ENCODE results near the gene CCDC102A.
"Not testable (repeated sequence)": the region's sequence is repeated elsewhere in the genome, so short reads cannot be mapped to it uniquely, and the experiment has no call there.

Gene CCDC102A

DNA sequence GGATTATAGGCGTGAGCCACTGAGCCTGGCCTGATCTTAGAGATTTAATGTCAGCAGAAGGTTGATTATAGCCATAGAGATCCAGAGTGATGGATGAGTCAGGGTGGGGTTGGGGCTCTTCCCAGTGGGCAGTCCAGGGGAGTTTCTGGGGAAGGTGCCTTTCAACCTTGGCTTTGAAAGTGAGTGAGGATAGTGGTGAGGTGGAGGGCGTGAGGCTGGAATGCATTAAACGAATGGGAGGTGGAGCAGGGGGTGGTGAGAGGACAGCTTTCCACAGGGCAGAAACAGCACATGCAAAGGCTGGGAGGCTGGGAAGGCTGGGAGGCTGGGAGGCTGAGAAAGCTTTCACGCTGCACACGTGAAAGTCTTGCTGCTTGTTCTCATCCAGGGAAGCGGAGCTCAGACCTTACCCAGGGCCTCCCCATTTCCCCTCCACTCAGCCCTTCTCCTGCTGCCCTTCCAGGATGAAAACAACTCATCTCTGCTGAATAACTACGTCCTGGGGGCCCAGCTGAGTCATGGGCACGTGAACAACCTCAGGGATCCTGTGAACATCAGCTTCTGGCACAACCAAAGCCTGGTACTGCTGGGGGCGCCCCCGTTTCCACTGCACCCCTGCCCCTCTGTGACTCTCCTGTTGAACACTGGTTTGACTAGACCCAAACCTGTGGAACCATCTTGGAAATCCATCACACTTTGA, 28.4 kb upstream of the CCDC102A start:
- peak; percentile 69 for DNase-seq

DNA sequence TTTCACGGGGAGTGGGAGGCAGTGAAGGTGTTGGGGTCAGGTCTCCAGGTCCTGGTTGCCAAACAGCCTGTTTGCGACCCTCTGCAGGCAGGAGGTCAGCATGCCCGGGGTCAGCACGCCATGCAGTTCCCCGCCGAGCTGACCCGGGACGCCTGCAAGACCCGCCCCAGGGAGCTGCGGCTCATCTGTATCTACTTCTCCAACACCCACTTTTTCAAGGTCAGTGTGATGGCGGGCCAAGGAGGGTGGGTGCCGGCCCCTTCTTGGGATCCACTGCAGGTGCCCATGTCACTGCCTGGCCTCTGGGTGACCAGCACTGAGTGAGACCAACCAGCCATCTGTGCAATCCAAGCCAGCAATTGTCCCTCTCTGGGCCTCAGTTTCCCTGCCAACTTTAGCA, 27.4 kb upstream of the CCDC102A start:
- DNase-seq: no peak

DNA sequence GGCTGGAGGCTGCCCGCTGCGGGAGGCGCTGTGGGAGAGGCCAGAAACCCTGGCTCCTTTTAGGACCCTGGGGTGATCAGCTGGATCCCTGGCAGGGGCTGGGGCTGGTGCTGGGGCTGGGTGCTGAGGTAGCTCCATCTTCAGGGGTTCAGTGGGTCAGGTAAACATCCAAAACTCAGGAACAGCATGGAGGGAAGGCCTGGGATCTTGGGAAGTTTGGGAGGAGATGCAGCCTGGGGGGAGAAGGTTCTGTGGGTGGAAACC, 27.0 kb upstream of the CCDC102A start:
- no peak for DNase-seq

DNA sequence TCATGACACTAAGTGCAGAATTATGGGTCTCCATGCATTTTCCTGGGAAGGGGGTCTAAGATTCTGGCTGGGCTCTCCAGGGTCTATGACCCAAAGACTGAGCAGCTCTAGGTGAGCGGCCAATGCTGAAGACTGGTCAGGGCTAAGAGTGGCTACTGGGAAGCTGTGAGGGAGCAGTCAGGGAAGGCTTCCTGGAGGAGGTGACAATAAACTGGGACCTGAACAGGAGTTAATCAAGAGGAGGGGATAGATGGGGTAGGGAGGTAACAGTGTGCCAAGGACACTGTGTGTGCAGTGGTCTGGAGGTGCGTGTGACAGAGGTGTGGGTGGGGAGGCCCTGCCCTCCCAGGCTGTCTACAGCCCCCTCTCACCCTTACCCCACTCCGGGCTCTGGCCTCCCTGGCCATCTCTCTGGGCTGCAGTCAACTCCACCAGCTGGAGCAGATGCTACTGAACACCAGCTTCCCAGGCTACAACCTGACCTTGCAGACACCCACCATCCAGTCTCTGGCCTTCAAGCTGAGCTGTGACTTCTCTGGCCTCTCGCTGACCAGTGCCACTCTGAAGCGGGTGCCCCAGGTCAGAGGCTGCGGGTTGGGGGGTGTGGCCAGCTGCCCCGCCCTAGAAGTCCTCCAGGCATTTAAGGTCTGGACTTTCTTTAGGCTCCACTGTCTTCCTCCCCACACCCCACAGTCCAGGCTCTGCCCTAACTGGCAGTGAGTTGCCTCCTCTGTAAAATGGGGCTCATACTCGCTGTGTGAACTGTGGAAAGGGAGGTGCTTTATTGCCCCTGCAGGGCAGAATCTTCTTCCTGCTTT, 26.5 kb upstream of the CCDC102A start:
- no peak for DNase-seq

DNA sequence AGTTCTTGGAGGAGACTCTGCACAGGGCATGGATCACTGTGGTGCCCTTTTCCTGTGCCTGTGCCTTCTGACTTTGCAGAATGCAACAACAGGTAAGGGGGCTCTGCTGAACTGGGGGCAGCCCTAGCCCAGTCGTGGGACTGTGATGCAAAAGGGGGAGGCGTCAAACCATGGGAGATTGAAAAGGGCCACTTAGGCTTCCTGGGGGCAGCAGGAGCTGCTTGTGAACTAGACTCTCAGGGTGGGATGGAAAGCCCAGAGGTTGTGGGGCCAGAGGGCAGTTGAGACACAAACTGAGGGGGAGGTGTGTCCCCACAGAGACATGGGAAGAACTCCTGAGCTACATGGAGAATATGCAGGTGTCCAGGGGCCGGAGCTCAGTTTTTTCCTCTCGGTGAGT, 25.7 kb upstream of the CCDC102A start:
- DNase-seq: no peak

DNA sequence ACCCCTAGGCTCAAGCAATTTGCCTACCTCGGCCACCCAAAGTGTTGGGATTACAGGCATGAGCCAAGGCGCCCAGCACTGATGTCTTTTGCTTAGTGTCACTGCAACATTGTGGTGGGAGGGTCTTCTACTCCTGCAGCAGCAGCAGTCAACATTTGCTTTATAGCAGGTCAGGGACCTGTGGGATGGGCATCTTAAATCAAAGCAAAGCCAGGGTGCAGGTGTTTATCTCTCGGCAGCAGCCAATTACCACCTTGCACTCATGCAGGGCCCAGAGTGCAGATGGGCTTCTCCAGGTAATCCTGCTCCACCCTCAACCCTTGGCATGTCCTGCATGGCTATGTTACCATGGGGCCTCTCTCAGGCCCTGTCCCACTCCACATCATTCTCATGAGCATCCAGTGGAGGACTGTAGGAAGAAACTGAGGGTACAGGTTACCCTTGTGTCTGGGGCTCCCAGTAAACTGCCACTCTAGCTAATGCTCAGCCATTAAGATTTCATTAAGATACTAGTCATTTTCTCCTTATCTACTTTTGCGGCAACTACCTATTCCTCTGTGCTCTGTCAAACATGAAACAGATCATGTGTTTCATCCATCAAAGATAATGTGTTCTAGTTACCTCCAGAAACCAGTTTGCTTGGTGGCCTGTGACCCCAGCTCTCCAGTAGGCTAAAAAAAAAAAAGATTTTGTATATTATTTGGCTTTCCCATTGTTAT, 22.9 kb upstream of the CCDC102A start:
- DNase-seq: no peak

DNA sequence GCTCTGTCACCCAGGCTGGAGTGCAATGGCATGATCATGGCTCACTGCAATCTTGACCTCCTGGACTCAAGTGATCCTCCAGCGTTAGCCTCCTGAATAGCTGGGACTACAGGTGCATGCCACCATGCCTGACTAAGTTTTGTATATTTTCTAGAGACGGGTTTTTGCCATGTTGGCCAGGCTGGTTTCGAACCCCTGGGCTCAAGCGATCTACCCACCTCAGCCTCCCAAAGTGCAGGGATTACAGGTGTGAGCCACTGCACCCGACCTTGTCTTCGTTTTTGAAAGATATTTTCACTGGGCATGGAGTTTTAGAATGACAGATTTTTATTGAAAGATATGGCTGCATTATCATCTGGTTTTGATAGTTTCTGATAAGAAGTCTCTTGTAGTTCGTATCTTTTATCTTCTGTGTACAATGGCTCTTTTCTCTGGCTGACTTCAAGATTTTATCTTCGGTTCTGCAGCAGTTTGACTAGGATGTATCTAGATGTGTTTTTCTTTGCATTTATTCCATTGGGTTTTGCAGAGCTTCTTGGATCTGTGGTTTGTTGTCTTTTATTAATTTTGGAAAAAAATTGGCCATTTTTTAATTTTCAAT, 20.7 kb upstream of the CCDC102A start:
- DNase-seq: no peak

DNA sequence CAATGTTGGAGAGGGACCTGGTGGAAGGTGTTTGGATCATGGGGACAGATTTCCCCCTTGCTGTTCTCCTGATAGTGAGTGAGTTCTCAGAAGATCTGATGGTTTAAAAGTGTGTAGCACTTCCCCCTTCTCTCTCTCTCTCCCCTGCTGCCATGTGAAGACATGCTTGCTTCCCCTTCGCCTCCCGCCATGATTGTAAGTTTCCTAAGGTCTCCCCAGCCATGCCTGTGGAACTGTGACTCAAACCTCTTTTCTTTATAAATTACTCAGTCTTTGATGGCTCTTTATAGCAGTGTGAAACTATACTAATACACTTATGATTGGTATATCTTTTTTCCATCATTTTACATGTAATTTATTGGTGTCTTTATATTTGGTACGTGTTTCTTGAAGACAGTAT, 19.5 kb upstream of the CCDC102A start:
- no peak for DNase-seq

DNA sequence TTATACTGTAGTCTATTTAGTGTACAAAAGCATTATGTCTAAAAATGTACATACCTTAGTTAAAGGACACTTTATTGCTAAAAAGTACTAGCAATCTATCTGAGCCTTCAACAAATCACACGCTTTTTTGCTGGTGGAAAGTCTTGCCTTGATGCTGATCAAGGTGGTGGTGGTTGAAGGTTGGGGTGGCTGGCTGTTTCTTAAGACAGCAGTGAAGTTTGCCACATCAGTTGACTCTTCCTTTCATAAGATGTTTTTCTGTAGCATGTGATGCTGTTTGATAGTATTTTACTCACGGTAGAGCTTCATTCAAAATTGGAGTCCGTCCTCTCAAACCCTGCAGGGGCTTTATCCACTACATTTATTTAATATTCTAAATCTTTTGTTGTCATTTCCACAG, 14.7 kb upstream of the CCDC102A start:
- no peak for DNase-seq

DNA sequence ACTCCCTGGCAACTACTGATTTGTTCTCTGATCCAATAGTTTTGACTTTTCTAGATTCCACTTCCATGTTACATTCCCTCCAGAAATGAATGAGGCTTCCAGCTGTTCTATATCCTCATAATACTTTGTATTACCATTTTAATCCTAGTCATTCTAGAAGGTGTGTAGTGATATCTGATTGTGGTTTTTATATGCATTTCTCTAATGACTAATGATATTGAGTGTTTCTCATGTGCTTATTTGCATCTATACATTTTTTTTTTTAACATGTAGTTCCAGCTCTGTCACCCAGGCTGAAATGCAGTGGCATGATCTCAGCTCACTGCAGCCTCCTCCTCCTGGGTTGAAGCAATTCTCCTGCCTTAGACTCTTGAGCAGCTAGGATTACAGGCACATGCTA, 13.4 kb upstream of the CCDC102A start:
- DNase-seq: no peak

DNA sequence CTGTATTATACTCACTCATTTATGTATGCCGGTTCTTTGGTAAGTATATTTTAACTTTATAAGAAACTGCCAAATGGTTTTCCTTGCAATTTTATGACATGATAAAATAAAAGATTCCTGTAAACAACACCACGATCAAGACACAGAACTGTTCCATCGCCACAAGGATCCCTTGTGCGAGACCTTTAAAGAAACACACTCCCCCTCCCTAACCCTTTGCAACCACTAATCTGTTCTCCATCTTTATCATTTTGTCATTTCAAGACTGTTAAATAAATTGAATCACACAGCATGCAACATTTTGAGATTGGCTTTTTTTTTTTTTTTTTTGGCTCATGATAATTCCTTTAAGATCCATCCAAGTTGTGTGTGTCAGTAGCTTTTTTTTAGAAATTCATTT, 12.0 kb upstream of the CCDC102A start:
- no peak for DNase-seq

DNA sequence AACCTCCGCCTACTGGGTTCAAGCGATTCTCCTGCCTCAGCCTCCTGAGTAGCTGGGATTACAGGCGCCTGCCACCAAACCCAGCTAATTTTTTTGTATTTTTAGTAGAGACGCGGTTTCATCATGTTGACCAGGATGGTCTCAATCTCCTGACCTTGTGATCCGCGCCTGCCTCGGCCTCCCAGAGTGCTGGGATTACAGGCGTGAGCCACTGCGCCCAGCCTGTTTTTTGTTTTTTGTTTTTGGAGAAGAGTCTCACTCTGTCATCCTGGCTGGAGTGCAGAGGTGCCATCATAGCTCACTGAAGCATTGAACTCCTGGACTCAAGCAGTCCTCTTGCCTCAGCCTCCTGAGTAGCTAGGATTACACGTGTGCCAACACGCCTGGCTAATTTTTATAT, 11.2 kb upstream of the CCDC102A start:
- not testable (repeated sequence) for DNase-seq

DNA sequence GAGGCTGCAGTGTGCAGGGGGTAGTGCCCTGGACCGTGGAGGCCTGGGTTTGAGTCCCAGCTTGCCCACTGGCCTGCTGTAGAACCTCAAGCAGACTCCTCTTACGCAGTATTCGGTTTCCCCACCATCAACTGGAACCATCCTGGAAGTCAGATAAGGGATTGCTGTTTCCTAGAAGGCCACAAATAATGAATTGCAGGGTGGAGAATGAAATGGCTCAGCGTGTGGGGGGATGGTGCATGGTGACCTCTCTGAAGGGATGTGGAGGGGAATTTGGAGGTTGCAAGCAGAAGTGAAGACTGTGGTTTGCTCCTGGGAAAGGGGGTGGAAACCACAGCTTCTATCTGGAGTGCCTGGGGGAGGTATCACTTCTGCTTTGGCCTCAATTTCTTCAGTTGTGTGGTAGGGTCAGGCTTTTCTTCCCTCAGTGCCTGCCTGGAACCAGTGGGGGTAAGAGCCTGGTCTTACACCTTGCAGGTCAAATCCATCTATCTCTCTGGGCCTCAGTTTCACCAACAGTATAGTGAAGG, 7.8 kb upstream of the CCDC102A start:
- DNase-seq: no peak

DNA sequence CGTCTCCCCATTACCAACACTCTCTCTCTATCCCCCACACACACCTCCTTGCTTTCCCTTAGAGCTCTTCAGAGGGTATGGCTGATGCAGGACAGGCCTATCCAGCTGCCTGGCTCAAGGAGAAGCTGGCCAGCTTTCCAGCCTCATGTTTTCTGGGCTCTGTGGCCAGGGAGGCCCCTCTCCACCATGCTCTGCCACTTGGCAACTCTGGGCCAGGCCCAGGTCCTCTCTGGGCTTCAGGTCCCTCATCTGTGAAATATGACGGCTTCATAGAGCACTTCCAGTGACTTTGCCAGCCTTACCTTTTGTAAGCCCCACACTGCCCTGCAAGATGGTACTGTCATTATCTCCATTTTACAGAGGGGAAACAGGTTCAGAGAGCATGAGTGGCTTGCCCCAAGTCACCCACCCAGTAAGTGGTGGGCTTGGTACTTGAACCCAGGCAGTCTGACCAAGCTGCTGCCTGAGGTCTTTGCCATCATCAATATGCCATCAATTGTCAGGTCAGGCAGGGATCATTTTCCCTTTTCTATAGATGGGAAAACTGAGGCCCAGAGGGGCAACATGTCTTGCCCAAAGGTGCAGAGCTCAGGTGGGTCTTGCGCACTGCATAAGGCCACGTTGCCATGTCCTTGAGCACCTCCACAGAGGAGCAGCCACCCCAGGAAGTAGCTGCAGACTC, 5.5 kb upstream of the CCDC102A start:
- no peak for DNase-seq

DNA sequence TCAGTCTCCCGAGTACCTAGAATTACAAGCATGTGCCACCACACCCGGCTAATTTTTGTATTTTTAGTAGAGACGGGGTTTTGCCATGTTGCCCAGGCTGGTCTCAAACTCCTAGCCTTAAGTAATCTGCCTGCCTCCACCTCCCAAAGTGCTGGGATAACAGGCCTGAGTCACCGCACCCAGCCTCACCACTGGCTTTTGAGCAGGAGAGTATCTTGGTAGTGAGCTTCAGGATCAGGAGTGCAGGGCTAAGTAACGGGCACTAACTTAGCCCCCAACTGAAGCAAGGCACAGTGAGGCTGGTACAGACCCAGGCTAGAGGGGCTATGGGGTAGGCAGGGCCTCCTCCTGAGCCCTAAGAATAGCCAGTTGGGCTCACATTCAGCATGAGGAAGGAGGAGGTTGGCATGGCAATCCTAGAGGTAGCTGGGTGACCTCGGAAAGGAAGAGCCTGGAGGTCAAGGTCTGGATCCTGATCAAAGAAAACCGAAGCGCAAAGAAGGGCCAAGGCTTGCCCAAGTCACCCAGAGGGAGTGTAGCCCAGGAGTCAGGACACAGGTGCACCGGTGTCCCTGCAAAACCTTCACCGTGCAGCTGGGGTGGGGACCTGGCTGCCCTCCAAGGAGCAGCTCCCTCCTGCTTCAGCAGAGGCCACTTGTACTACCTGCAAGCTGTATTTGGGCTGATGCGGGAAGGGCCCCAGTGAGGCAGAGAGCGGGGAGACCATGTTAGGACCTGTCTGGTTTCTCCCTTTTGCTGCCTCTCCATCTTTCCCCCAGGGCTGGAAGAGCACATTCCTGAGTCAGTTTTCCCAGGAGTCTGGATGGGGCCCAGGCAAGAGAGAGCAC, 4.8 kb upstream of the CCDC102A start:
- DNase-seq: no peak

DNA sequence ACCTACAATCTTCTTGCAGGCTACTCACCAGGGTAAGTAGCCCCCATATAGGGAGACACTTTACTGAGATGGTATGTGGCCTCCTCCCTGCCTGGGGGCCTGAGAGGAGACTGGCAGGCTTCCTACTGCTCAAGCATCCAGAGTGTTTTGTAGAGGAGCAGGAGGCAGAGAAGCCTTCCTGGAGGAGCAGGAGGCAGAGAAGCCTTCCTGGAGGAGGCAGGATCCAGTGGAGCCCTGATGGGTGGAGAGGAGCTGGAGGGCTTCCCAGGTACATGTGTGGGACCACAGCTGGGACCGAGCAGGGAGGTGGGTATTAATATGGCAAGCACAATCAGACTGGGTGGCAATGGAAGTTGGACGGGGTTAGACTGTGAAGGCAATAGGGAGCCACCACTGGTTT, 4.0 kb upstream of the CCDC102A start:
- DNase-seq: no peak

DNA sequence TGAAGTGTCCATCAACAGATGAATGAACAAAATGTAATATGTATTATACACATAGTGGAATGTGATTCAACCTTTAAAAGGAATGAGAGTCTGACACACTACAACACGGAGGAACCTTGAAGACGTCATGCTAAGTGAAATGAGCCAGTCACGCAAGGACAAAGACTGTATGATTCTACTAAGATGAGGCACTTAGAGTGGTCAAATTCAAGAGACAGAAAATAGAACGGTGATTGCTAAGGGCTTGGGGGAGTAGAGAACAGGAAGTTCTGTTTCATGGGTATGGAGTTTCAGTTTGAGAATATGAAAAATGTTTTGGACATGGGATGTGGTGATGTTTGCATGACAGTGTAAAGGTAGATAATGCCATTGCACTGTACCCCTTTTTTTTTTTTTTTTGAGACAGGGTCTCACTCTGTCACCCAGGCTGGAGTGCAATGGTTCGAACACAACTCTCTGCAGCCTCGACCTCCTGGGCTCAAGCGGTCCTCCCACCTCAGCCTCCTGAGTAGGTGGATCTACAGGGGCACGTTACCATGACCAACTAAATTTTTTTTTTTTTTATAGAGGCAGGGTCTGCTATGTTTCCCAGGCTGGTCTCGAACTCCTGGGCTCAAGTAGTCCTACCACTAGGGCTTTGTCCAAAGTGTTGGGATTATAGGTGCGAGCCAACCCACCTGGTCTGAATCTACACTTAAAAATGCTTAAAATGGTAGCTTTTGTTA, 2.9 kb upstream of the CCDC102A start:
- DNase-seq: no peak

DNA sequence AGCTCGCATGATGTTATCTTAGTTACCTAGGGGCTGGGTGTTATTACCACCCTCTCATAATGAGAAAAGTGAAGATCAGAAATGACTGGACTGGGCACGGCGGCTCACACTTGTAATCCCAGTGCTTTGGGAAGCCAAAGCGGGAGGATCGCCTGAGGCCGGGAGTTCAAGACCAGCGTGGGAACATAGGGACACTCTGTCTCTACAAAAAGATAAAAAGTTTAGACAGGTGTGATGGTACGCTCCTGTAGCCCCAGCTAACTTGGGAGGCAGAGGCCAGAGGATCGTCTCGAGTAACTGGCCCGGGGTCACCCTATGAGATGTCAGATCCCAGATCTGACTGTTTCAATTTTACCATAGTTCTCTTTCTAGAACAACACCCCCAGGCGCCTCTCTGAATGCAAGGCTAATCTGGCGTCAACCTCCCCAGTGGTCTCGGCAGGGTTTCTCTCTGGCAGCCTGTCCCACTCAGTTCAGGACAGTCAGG, 1.9 kb upstream of the CCDC102A start:
- DNase-seq: no peak

DNA sequence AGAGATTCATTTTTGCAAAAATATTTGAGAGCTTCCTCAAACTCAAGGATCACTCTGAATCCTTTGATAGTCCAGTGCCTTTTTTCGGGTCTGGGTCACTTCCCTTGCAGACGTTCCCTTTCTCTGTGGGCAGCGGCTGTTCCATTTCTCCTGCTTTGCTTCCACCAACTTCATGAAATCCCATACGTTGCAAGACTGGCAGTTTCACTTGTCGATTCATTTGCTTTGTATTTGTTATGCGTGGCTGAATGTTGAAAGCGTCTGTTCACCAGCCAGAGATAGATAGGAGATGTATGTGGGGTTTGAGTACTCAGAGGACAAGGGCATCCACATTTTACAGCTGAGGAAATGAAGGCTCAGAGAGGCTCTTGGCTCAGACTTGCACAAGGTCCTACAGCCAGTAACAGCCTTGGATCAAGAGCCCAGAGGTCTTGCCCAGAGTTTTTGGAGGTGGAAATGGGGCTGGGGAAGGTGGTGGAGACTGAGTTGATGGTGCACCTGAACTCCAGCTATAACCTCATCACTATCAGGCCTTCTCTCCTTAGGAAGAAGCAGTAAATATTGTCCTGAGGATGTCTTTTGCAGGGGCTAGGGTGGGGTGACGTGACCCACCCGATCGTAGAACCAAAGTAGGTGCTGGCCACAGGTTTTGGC, 1.3 kb upstream of the CCDC102A start:
- no peak for DNase-seq

DNA sequence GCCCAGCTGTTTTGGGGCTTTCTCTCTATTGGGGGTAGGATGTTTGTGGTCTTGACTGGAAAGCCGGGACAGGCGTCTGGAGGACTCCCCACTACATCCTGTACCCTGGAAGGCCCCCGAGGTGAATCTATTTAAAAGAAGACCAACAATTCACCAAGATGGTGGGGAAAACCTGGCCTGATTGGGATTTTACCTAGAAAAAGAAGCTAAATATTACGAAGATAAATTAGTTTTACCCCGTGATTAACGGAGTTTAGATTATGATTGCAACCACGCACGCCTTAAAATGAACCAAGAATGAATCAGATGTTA, 779 bp upstream of the CCDC102A start:
- DNase-seq: no peak

Data from EL (cell line).